ENCODE data around the gene GGT1.
"Not testable (repeated sequence)": the region's sequence is repeated elsewhere in the genome, so short reads cannot be mapped to it uniquely, and the experiment has no call there.

The GGT1 gene

DNA sequence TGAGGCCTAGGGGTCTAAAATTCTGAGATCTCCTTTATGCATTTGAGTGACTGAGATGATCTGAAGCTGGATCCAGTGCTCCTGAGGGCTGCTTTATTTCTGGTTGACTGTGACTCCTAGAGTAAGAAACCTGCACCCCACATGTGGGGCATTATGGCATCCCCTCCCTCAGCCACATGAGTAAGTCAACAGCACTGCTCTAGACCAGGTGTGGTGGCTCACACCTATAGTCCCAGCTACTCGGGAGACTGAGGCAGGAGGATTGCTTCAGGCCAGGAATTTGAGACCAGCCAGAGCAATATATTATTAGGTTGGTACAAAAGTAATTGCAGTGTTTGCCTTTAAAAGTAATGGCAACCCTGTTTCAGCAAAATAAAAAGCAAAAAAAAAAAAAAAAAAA lies 39.3 kb downstream of the GGT1 start:
- DNase-seq (ENCODE audit: low read depth), result not testable (repeated sequence)

DNA sequence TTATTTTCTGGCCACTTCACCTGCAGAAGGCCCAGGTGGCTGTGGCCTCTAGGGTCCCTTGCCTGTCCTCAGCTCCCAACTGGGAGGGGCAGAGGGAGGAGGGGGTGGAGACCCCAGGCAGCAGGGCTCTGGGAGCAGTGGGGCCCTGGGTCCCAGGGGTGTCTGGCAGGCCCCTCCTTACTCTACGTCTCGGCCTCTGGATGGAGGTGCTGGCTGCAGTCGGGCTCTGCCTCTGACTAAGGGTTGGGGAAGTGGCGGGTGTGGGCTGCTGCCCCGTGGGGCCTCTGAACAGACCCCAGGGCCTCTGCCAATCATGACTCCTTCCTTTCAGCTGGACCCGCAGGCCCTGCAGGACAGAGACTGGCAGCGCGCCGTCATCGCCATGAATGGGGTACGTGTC lies 41.4 kb downstream of the GGT1 start:
- DNase-seq (ENCODE audit: low read depth), result not testable (repeated sequence)

DNA sequence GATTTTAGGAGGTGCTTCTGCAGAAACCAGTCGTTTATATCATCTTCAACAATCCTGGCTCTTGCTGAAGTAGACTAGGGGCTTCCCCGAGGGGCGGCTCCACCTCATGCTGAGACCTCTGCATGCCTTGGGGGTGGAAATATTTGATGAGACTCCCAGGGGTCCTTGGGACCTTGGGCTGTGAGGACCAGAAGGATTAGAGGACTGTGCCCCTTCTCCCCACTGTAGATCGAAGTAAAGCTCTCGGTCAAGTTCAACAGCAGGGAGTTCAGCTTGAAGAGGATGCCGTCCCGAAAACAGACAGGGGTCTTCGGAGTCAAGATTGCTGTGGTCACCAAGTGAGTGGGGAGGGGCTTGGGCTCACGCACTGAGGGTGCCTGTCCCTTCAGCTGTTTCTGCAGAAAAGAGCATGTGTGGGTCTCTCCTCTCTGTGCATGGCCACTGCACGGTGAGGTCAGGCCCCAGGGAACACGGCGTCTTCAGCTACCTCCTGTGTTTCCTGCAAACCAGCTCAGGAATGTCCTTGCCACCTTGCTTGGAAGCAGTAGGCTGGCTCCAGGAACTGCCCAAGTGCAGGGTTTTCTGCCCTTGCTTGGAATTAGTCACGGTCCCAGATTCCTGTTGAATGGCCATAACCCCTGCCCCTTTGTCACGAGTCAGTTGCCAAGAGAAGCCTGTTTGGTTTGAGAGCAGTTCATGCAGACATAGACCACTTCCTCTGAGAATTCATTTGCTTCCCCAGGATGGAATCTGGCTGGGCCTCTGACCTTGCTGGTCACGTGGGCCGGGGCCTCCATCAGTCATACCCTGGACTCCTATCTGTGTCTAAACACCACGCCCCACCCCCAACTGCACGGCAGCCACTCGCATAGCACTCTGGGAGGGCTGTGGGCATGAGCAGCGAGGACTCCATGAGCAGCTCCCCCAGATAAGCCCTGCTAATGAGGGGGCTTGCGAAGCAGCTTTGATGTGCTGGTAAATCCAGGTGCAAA lies 42.7 kb downstream of the GGT1 start:
- DNase-seq (ENCODE audit: low read depth), result not testable (repeated sequence)

DNA sequence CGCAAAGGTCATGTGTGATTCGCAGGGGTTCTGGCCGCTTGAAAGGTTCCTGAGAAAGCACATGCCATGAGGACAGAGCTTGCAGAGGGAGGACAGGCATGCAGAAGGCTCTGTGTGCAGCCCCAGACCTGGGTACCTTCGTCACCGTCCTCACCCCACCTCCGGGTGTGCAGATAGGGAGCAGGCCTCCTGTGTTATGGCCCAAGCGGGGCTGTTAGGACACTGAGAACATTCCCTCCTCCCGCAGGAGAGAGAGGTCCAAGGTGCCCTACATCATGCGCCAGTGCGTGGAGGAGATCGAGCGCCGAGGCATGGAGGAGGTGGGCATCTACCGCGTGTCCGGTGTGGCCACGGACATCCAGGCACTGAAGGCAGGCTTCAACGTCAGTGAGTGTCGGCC lies 43.8 kb downstream of the GGT1 start:
- not testable (repeated sequence) for DNase-seq (ENCODE audit: low read depth)

DNA sequence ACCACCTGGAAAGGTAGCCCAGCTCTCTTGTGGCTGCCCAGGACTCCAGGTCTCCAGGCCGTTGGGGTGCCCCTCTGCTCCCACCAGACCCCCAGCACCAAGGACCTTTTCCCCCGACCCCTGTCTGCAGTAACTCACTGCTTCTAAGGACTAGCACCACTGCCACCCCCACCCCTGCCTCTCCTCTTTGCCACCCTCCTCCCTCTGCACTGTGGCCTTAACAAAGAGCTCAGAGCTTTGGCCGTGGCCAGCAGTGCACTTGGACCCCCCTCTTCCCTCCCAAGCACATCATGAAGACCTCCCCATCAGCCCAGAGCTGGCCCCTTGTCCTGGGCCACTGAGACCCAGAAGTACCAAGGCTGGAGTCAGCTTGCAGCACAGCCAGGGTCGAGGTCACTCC lies 46.4 kb downstream of the GGT1 start:
- not testable (repeated sequence) for DNase-seq (ENCODE audit: low read depth)

DNA sequence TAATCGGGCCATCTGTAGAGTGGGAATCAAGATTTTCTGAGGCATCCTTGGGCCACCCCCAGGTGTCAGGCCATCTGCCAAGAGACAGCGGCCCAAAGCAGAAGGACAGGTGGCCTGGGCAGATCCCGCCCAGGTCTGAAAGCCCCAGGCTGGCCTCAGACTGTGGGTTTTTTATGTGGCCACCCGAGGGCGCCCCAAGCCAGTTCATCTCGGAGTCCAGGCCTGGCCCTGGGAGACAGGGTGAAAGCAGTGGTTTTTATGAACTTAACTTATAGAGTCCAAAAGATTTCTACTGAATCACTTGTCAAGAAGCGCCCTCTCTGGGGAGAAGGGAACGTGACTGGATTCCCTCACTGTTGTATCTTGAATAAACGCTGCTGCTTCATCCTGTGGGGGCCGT lies 47.9 kb downstream of the GGT1 start:
- not testable (repeated sequence) for DNase-seq (ENCODE audit: low read depth)

DNA sequence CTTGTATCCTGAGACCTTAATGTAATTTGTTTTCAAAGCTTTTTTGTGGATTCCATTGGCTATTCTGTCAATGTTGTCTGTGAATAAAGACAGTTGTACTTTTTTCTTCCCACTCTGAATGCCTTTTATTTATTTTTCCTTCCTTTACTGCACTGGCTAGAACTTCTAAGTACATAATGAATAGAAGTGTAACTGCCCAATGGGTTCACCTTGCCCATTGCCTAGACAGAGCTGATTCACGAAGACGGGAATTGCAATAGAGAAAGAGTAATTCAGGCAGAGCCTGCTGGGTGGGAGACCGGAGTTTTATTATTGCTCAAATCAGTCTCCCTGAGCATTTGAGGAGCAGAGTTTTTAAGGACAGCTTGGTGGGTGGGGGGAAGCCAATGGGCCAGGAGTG lies 62.4 kb downstream of the GGT1 start:
- DNase-seq (ENCODE audit: low read depth), result not testable (repeated sequence)

DNA sequence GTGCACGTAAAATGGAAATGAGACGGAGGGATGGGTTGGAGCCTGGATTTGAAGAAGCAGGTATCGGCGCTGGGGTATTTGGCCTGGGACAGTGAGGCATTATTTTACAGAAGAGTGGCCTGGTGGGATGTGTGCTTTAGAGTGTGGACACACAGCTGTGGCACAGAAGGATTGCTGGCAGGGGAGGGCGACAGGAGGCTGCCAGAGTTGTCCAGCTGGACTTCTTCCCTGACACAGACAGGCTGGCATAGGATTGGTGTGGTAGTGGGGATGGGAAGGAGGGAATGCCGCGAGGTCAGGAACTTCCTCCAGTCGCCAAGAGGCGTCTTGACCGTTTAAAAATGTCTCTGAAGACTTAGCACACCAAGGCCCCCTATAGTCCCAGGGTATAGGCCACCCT lies 64.9 kb downstream of the GGT1 start:
- not testable (repeated sequence) for DNase-seq (ENCODE audit: low read depth)

DNA sequence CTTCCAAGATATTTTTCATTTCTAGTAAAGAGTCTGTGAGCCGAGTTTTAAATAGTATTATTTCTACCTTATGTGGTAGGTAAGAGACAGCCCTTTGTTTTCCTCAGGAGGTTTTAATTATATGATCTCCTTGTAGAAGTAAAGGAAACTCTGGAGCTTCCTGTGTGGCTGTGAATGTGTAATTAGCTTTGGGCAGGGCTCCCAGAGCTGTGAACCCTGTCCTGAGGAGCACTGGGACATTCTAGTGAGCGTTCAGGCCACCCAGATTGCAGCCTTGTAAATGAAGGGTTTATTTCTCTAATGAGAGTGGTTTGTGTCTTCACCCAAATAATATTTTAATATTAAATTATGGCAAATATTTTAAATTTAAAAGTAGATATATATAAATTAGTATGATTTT lies 69.5 kb downstream of the GGT1 start:
- DNase-seq (ENCODE audit: low read depth), result not testable (repeated sequence)

All from HS-5 (cell line).